ENCODE measurements around the gene RTTN. TPM values are rescaled to one million over a fixed set of nuclear protein-coding genes. Genes with fewer than 3 reads are reported as not detected.
"Not testable (repeated sequence)": the region's sequence is repeated elsewhere in the genome, so short reads cannot be mapped to it uniquely, and the experiment has no call there.

RTTN gene
- total RNA-seq, 1 donor from 2014 or later, result 12.1 TPM

GRCh38 chr18:69980509-69980908 is 225.0 kb downstream of the RTTN start:
- TF ChIP-seq CTCF (conservative IDR thresholded peaks at IDR 0.05; ENCODE audit: low read depth, low read length), result no peak
- DNase-seq (ENCODE audit: low read depth), result no peak

GRCh38 chr18:69978732-69979715 is 226.5 kb downstream of the RTTN start:
- H3K4me3 ChIP-seq (ENCODE audit: low read depth, low read length), result no peak overlapping the region
- TF ChIP-seq CTCF (conservative IDR thresholded peaks at IDR 0.05; ENCODE audit: low read depth, low read length), result no peak
- DNase-seq (ENCODE audit: low read depth), result no peak

More at GRCh38 chr18:69980509-69980908, 225.0 kb downstream of the RTTN start:
- H3K4me3 ChIP-seq (ENCODE audit: low read depth, low read length), result no peak overlapping the region

GRCh38 chr18:69975294-69975693 is 230.2 kb downstream of the RTTN start:
- DNase-seq (ENCODE audit: low read depth); H3K4me3 ChIP-seq (ENCODE audit: low read depth, low read length): not testable (repeated sequence)

GRCh38 chr18:69974365-69974764 is 231.1 kb downstream of the RTTN start:
- peak; percentile 36 for DNase-seq (ENCODE audit: low read depth)
- H3K4me3 ChIP-seq (ENCODE audit: low read depth, low read length), result no peak overlapping the region
- TF ChIP-seq CTCF (conservative IDR thresholded peaks at IDR 0.05; ENCODE audit: low read depth, low read length), result no peak

- no peak for TF ChIP-seq CTCF (conservative IDR thresholded peaks at IDR 0.05; ENCODE audit: low read depth, low read length)
- H3K4me3 ChIP-seq (ENCODE audit: low read depth, low read length), result no peak overlapping the region
- no peak for DNase-seq (ENCODE audit: low read depth)
These were observed 236.0 kb downstream of the RTTN start for GRCh38 chr18:69969491-69969890.

- no peak for DNase-seq (ENCODE audit: low read depth)
- no peak overlapping the region for H3K4me3 ChIP-seq (ENCODE audit: low read depth, low read length)
- TF ChIP-seq CTCF (conservative IDR thresholded peaks at IDR 0.05; ENCODE audit: low read depth, low read length), result no peak
These were observed 237.4 kb downstream of the RTTN start for GRCh38 chr18:69968039-69968438.

- DNase-seq (ENCODE audit: low read depth), result no peak
- H3K4me3 ChIP-seq (ENCODE audit: low read depth, low read length), result no peak overlapping the region
- TF ChIP-seq CTCF (conservative IDR thresholded peaks at IDR 0.05; ENCODE audit: low read depth, low read length), result no peak
These were observed 242.3 kb downstream of the RTTN start for GRCh38 chr18:69963196-69963595.

All from epithelial cell of proximal tubule (primary cell).